ENCODE measurements around the gene SLCO3A1. TPM values are rescaled to one million over a fixed set of nuclear protein-coding genes. Genes with fewer than 3 reads are reported as not detected.

SLCO3A1 gene
- total and polyA plus RNA-seq, 2 of the 8 experiments (the other 6 are each of a cell fraction or from before 2014, with no cell fraction given), result 15.1 to 20.4 TPM

GRCh38 chr15:92152983-92153382 is 299.5 kb downstream of the SLCO3A1 start:
- no peak for FAIRE-seq
- TF ChIP-seq GTF2F1 (IDR thresholded peaks at IDR 0.05; ENCODE audit: borderline replicate concordance, low read depth, low read length) (no peak), EGR1 (IDR thresholded peaks at IDR 0.05; ENCODE audit: borderline replicate concordance, low read depth, low read length) (no peak), RAD21 (IDR thresholded peaks at IDR 0.05 in 1 of 2, conservative IDR thresholded peaks at IDR 0.05 in 1 of 2; ENCODE audit: low read depth in 2 of 2, low read length in 2 of 2) (no peak), HDAC2 (IDR thresholded peaks at IDR 0.05; ENCODE audit: borderline replicate concordance in 1 of 2, low read depth in 2 of 2, low read length in 2 of 2) (no peak), BACH1 (IDR thresholded peaks at IDR 0.05; ENCODE audit: low read length) (no peak), CHD1 (IDR thresholded peaks at IDR 0.05; ENCODE audit: low read depth, low read length) (no peak), SP1 (IDR thresholded peaks at IDR 0.05; ENCODE audit: low read depth, low read length) (no peak), TBP (IDR thresholded peaks at IDR 0.05; ENCODE audit: low read depth, low read length) (no peak), SP4 (IDR thresholded peaks at IDR 0.05; ENCODE audit: low read length) (no peak), POLR2A (IDR thresholded peaks at IDR 0.05; ENCODE audit: control extremely low read depth in 1 of 2, low read depth in 2 of 2, low read length in 2 of 2) (no peak), BRCA1 (IDR thresholded peaks at IDR 0.05; ENCODE audit: low read depth, low read length) (no peak), EZH2 (IDR thresholded peaks at IDR 0.05; ENCODE audit: low read depth, low read length, severe bottlenecking) (no peak), TCF12 (IDR thresholded peaks at IDR 0.05; ENCODE audit: low read depth, low read length) (no peak), TAF1 (IDR thresholded peaks at IDR 0.05; ENCODE audit: low read depth, low read length) (no peak), YY1 (IDR thresholded peaks at IDR 0.05; ENCODE audit: low read depth, low read length) (no peak), JUN (IDR thresholded peaks at IDR 0.05; ENCODE audit: low read depth, low read length) (no peak), KDM5A (IDR thresholded peaks at IDR 0.05; ENCODE audit: low read length) (no peak)

More at GRCh38 chr15:92152983-92153382, 299.5 kb downstream of the SLCO3A1 start:
- Histone ChIP-seq H3K14ac (ENCODE audit: insufficient read length) (no peak overlapping the region), H2AK5ac (ENCODE audit: low read depth, low read length) (no peak overlapping the region), H4K5ac (ENCODE audit: insufficient read length, low read depth, low read length) (no peak overlapping the region), H2BK120ac (replicated peaks; ENCODE audit: low read depth, low read length) (no peak overlapping the region), H3K4me1 (replicated peaks in 1 of 4; ENCODE audit: control insufficient read depth in 3 of 4, insufficient read depth in 4 of 4, low read length in 3 of 4) (peaks cover 0 to 4% (median 2%) of the 10 kb centered on the region in 4 experiments; a peak in 3 of 7 replicates), H3K9ac (replicated peaks in 1 of 4; ENCODE audit: extremely low read depth in 1 of 4, low read depth in 3 of 4, low read length in 3 of 4) (no peak overlapping the region), H2BK12ac (ENCODE audit: low read depth, low read length) (no peak overlapping the region), H2AFZ (ENCODE audit: low read length) (no peak overlapping the region), H3K4ac (replicated peaks; ENCODE audit: insufficient read length, low read depth, low read length) (no peak overlapping the region), H3K23me2 (ENCODE audit: low read depth, low read length) (no peaks in the 10 kb centered on the region), H3K4me2 (ENCODE audit: insufficient read depth in 1 of 2, low read depth in 2 of 2, low read length in 2 of 2) (no peak overlapping the region), H3K56ac (replicated peaks; ENCODE audit: insufficient read length, low read depth, low read length) (no peak overlapping the region), H3K9me3 (ENCODE audit: insufficient read depth in 2 of 2, low read depth in 1 of 2, low read length in 1 of 2) (no peaks in the 10 kb centered on the region), H3K4me3 (ENCODE audit: extremely low read depth in 1 of 4, insufficient read depth in 2 of 4, low read depth in 3 of 4, low read length in 4 of 4) (no peak overlapping the region), H3K36me3 (ENCODE audit: control insufficient read depth in 2 of 4, insufficient read depth in 4 of 4, low read length in 3 of 4) (no peaks in the 10 kb centered on the region), H2BK20ac (ENCODE audit: low read length) (no peak overlapping the region), H3K27ac (ENCODE audit: low read depth, low read length) (no peak overlapping the region), H3K79me1 (ENCODE audit: low read depth, low read length) (no peaks in the 10 kb centered on the region), H2BK15ac (ENCODE audit: low read length) (no peak overlapping the region), H3K23ac (ENCODE audit: insufficient read length) (no peak overlapping the region), H4K91ac (replicated peaks; ENCODE audit: insufficient read length, low read length) (no peak overlapping the region), H4K20me1 (replicated peaks in 1 of 2; ENCODE audit: control insufficient read depth in 1 of 2, insufficient read depth in 2 of 2, low read length in 2 of 2) (no peaks in the 10 kb centered on the region), H4K8ac (ENCODE audit: extremely low read depth, insufficient read depth, low read length) (no peak overlapping the region), H3K79me2 (ENCODE audit: control insufficient read depth in 1 of 2, insufficient read depth in 2 of 2, low read length in 2 of 2) (no peaks in the 10 kb centered on the region), H2BK5ac (ENCODE audit: low read depth, low read length) (no peak overlapping the region), H3K18ac (ENCODE audit: extremely low read depth, low read length) (no peak overlapping the region), H3K27me3 (replicated peaks in 1 of 4; ENCODE audit: control insufficient read depth in 3 of 4, extremely low read depth in 1 of 4, insufficient read depth in 3 of 4, low read length in 3 of 4) (no peaks in the 10 kb centered on the region)
- POLR2A ChIA-PET (ENCODE audit: partially characterized antibody), result no interaction called here
- CTCF ChIA-PET (ENCODE audit: partially characterized antibody), result interaction anchor here (0.6 kb wide), 1 partner anchor 883 kb away, joined by 3 read pairs; no protein-coding TSS in a partner anchor
- DNase-seq (ENCODE audit: low read depth in 1 of 2, low spot score in 2 of 2), result no peak
- 100% methylated on average over 1 of the region's 1 CpG; no CpG with 5 or more reads in 1 of the 2 experiments for WGBS, 2 experiments (ENCODE audit: extremely low coverage in 1 of 2, insufficient coverage in 1 of 2, insufficient read length in 1 of 2, insufficient replicate concordance in 2 of 2, low coverage in 1 of 2, low lambda C conversion rate in 2 of 2, missing lambda C conversion rate in 1 of 2)
